Kidney epithelial cell (primary cell): ENCODE data around the gene DYRK4. TPM values are rescaled to one million over a fixed set of nuclear protein-coding genes. Genes with fewer than 3 reads are reported as not detected.
A peak's percentile ranks its signal among the peaks of the same experiment; 100 is the strongest.

Experiments
- DNase-seq: peaks from one replicate; pipeline ENCODE4 v3.0.0-alpha.2; 2010; ENCODE audit warnings: low read depth
- H3K27me3 ChIP-seq: 2 replicates; pipeline ENCODE4 v1.6.0; 2011; ENCODE audit warnings: low read length; ENCODE audit not compliant: control insufficient read depth, insufficient read depth
- H3K36me3 ChIP-seq: 2 replicates; pipeline ENCODE4 v1.5.1; 2011; ENCODE audit warnings: low read length; ENCODE audit not compliant: control insufficient read depth, insufficient read depth
- H3K4me3 ChIP-seq: 2 replicates; pipeline ENCODE4 v1.5.1; 2011; ENCODE audit warnings: low read depth, mild to moderate bottlenecking, control low read depth, low read length
- CTCF ChIP-seq: IDR thresholded peaks from 2 replicates; pipeline ENCODE4 v1.5.1; 2011; ENCODE audit warnings: mild to moderate bottlenecking, moderate library complexity, low read length, control low read depth, inconsistent platforms; ENCODE audit not compliant: insufficient read depth, poor library complexity, severe bottlenecking
- total RNA-seq: library from RNA; depleted of rRNA; stranded (reverse); fragments of >200 nt; gene quantifications from 2 replicates; pipeline ENCODE4 v1.2.3, GENCODE V29; 2015

Gene DYRK4
- total RNA-seq, 1 donor from 2014 or later, result 60.3 TPM

GRCh38 chr12:4589941-4590340 lies 27.9 kb downstream of the DYRK4 start:
- H3K27me3 ChIP-seq, result no peaks in the 10 kb centered on the region
- no peak for TF ChIP-seq CTCF

GRCh38 chr12:4591180-4591687 lies 29.2 kb downstream of the DYRK4 start:
- DNase-seq, result no peak
- no peak for TF ChIP-seq CTCF
- Histone ChIP-seq H3K4me3 (no peak overlapping the region), H3K27me3 (no peaks in the 10 kb centered on the region), H3K36me3 (no peaks in the 10 kb centered on the region)

More at GRCh38 chr12:4589941-4590340, 27.9 kb downstream of the DYRK4 start:
- no peak for DNase-seq
- H3K36me3 ChIP-seq, result no peaks in the 10 kb centered on the region
- no peak overlapping the region for H3K4me3 ChIP-seq

- Histone ChIP-seq H3K4me3 (no peak overlapping the region), H3K36me3 (no peaks in the 10 kb centered on the region), H3K27me3 (no peaks in the 10 kb centered on the region)
- DNase-seq, result no peak
- TF ChIP-seq CTCF, result no peak
Measured at GRCh38 chr12:4595881-4596280, 33.9 kb downstream of the DYRK4 start.

- DNase-seq, result no peak
- TF ChIP-seq CTCF, result no peak
- H3K36me3 ChIP-seq, result no peaks in the 10 kb centered on the region
Measured at GRCh38 chr12:4603421-4603820, 41.4 kb downstream of the DYRK4 start.

GRCh38 chr12:4603946-4604345 lies 41.9 kb downstream of the DYRK4 start:
- DNase-seq, result no peak
- TF ChIP-seq CTCF, result no peak
- H3K36me3 ChIP-seq, result no peaks in the 10 kb centered on the region
- H3K27me3 ChIP-seq, result no peaks in the 10 kb centered on the region
- no peak overlapping the region for H3K4me3 ChIP-seq

More at GRCh38 chr12:4603421-4603820, 41.4 kb downstream of the DYRK4 start:
- no peaks in the 10 kb centered on the region for H3K27me3 ChIP-seq
- H3K4me3 ChIP-seq, result no peak overlapping the region

GRCh38 chr12:4604684-4605193 lies 42.7 kb downstream of the DYRK4 start:
- H3K4me3 ChIP-seq, result peak overlapping the region; percentile 56
- H3K36me3 ChIP-seq, result no peaks in the 10 kb centered on the region
- H3K27me3 ChIP-seq, result no peaks in the 10 kb centered on the region
- peak; percentile 69 for DNase-seq
- TF ChIP-seq CTCF, result peak; percentile 98
